Smooth muscle cell of trachea (primary cell): ENCODE data around the gene TPH2. TPM values are rescaled to one million over a fixed set of nuclear protein-coding genes. Genes with fewer than 3 reads are reported as not detected.

Source experiments
- total RNA-seq: library from RNA; depleted of rRNA; stranded (reverse); fragments of >200 nt; gene quantifications from 2 replicates; pipeline ENCODE4 v1.2.1, GENCODE V29; 2014

TPH2 gene
- not detected in 2 replicates for total RNA-seq

DNA sequence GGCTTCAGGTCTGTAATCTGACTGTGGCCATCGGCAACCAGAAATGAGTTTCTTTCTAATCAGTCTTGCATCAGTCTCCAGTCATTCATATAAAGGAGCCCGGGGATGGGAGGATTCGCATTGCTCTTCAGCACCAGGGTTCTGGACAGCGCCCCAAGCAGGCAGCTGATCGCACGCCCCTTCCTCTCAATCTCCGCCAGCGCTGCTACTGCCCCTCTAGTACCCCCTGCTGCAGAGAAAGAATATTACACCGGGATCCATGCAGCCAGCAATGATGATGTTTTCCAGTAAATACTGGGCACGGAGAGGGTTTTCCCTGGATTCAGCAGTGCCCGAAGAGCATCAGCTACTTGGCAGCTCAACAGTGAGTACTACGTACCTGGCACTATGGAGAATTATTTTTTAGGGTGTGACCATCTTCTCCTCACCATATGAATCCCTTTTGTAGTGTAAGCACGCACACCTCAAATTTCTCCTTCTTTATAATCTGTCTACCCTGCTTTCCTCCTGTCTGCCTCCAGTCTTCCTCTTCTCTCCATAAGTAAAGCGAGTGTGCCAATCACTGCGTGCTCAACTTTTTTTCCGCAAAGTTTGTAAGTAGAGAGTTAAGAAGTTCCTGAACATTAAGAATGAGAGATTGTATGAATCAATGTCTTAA is at the start of gene TPH2:
Gene TPH2, plus strand, starts transcription at position 118 of the 658 bp plus-strand sequence. Its CDS starts 142 bp downstream, at position 260.

Other genes with a start within 250 kb of the TPH2 start
- gene RAB21, start 184.0 kb upstream of the TPH2 start, total RNA-seq: 13.6 and 26.0 TPM in 2 replicates
- gene TBC1D15, start 99.1 kb upstream of the TPH2 start, total RNA-seq: 25.0 and 38.5 TPM in 2 replicates